ENCODE measurements around the gene PACSIN1. TPM values are rescaled to one million over a fixed set of nuclear protein-coding genes. Genes with fewer than 3 reads are reported as not detected.

PACSIN1 gene
- total RNA-seq, 2 donors from 2014 or later: 5.6 to 6.3 TPM

DNA sequence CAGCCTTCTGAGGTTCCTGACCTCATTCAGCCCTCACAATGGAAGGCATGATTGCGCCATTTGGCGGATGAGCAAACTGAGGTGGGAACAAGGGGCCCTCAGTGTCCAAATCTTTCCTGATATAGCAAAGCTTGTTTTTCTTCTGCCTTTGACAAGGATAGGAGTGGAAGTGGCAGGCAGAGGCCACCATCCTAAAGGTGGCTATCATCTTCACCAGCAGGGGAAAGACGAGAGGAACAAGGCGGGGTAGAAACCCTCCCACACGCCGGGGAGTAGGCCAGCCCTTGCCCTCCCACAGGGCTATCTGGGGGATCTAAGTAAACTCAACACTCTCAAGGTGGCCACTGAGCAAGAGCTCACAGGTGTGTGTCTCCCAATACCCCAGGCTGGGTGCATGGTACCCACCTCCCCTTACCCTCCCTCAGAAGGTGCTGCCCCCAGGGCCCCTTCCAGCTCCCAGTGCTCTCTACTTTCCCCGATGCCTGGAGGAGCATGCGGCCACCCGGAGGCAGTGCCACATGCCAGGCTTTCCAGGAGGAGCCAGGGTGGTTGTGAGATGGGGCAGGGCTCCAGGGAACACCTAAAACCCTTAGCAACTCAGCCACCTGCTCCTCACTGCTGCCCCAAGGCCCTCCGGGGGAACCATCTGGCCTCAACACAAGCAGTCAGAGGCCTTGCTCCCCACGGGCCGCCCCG lies 79.0 kb downstream of the PACSIN1 start:
- no peaks in the 10 kb centered on the region for H3K36me3 ChIP-seq
- no peaks in the 10 kb centered on the region for H3K27me3 ChIP-seq
- H3K27ac ChIP-seq: no peak overlapping the region

DNA sequence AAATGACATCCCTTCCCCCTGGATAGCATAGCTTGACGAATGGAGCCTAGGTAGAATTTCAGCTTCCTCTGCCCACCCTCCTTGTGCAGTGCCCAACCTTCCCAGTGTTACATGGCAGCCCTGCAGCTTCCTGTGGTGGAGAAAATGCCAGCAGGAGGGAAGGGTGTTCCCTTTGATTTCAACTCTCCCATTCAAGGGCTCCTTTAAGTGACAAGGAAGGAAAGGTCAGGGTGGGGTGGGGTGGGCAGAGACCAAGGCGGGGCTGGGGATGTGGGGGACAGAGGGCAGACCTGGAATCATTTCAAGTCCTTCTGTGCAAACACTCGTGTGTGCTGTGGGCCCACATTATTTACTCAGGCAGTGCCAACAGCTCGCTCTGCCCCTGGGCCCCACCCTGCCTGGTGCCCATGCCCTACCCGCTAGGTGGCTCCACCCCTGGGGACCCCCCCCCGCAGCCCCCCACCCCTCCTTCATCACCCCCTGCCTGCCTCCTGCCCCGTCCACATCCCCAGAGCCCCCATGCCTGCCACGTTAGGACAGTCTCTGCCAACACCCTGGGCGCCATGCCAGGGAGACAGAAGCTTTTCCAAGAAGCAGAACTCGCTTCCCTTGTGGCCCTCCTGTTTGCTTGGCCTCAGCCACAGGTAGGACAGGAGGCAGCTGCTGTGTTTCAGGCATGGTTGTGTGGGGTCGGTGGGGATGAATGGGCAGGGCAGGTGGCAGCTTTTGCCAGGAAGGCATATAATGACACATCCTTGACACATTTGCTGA lies 80.9 kb downstream of the PACSIN1 start:
- TF ChIP-seq, protein P1, sequence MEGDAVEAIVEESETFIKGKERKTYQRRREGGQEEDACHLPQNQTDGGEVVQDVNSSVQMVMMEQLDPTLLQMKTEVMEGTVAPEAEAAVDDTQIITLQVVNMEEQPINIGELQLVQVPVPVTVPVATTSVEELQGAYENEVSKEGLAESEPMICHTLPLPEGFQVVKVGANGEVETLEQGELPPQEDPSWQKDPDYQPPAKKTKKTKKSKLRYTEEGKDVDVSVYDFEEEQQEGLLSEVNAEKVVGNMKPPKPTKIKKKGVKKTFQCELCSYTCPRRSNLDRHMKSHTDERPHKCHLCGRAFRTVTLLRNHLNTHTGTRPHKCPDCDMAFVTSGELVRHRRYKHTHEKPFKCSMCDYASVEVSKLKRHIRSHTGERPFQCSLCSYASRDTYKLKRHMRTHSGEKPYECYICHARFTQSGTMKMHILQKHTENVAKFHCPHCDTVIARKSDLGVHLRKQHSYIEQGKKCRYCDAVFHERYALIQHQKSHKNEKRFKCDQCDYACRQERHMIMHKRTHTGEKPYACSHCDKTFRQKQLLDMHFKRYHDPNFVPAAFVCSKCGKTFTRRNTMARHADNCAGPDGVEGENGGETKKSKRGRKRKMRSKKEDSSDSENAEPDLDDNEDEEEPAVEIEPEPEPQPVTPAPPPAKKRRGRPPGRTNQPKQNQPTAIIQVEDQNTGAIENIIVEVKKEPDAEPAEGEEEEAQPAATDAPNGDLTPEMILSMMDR (IDR thresholded peaks at IDR 0.05): peak in 1 of 2 donors; percentile 27
- no peak overlapping the region for H3K4me3 ChIP-seq
- no peaks in the 10 kb centered on the region for H3K27me3 ChIP-seq
- peak; percentile 63 for DNase-seq (ENCODE audit: low spot score)
- peaks cover 0 to 14% of the 10 kb centered on the region in 2 donors for H3K4me1 ChIP-seq
- H3K36me3 ChIP-seq: no peaks in the 10 kb centered on the region
- H3K9me3 ChIP-seq: no peaks in the 10 kb centered on the region
- H3K27ac ChIP-seq: peak overlapping the region in 1 of 2 donors; percentile 29

More for the DNA sequence above, 79.0 kb downstream of the PACSIN1 start:
- no peak for DNase-seq (ENCODE audit: low spot score)
- Histone ChIP-seq H3K4me1 (peaks cover 0 to 14% of the 10 kb centered on the region in 2 donors), H3K4me3 (no peak overlapping the region), H3K9me3 (no peaks in the 10 kb centered on the region)
- TF ChIP-seq, protein P1 (IDR thresholded peaks at IDR 0.05): no peak

DNA sequence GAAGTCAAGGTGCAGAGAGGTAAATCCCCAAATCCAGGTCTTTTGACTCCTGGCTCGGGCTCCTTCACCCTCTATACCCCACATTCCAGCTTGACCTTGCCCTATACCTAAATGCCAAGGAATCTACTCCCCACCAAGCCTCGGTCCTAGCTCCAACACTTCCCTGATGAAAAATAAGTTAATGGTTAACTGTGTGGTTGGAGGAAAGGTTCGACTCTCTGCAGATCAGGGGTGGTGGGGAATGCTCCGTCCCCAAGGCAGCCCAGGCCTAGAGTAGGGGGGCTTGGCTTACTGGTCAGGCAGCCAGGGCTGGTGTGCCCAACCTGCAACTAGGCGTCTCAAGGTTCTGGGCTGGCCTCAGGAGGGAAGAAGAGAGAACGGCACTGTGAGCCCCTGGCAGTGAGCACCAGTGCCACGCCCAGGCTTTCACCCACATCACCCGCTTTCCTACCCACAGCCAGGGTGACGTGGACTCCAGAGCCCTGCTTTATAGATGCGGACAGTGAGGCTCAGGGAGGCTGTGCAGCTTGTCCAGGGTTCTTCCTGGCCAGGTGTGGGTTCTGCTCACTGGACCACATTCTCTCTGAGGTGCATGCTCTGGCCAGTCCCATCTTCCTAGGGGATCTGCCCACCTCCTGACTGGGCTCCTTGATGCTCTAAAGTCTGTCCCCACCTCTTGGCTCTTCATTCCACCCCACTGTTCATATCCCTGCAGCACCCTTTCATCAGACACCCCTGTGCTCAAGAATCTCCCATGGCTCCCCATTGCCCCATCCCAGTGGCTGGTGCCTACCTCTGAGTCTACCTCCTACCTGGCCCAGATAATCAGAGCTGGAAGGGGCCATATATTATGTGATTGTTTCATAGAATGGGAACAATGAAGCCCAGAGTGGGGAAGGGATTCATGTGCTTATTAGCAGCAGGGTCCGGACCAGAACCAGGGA lies 82.1 kb downstream of the PACSIN1 start:
- TF ChIP-seq, protein P1 (IDR thresholded peaks at IDR 0.05): no peak
- H3K9me3 ChIP-seq: no peaks in the 10 kb centered on the region
- DNase-seq (ENCODE audit: low spot score): no peak

DNA sequence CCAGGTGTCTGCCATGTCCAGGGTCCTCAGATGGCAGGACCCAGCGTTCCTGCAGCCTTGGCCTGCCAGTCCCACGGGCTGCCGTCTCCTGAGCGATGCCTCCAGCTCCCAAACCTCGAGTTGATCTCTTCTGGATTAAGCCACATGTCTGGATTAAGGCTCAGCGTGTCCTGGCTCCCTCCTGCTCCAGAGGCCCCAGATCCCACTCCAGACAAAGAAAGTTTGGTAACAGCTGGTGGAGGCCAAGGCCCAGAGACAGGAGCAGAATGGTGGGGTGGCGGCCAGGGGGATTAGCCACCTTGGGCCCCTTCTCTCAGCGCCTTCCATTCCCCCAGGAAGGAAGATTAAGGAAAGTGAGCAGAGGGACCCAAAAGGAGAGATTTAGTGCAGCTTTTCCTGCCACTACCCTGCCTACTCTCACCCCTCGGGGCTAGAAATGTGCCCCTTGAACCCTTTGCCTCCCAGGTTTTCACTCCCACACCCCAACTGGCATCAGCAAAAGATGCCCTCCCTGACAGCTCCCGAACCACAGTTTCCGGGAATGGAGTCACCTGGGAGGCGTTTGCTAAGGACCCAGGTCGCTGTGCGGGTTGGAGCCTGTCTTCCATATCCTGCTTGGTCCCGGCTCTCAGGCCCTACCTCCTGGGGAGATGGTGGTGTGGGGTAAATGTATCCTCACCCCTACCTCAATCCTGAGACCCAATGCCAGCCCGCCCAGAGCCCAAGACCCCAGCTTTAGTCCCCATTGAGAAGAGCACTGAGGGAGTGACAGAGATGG lies 83.3 kb downstream of the PACSIN1 start:
- no peaks in the 10 kb centered on the region for H3K9me3 ChIP-seq
- no peak overlapping the region for H3K4me3 ChIP-seq
- H3K27me3 ChIP-seq: no peaks in the 10 kb centered on the region
- no peaks in the 10 kb centered on the region for H3K36me3 ChIP-seq
- H3K4me1 ChIP-seq: peaks cover 0 to 14% of the 10 kb centered on the region in 2 donors
- DNase-seq (ENCODE audit: low spot score): no peak
- no peak overlapping the region for H3K27ac ChIP-seq
- TF ChIP-seq, protein P1 (IDR thresholded peaks at IDR 0.05): no peak

More for the DNA sequence above, 82.1 kb downstream of the PACSIN1 start:
- Histone ChIP-seq H3K27me3 (no peaks in the 10 kb centered on the region), H3K4me3 (no peak overlapping the region), H3K27ac (no peak overlapping the region), H3K36me3 (no peaks in the 10 kb centered on the region), H3K4me1 (peaks cover 0 to 14% of the 10 kb centered on the region in 2 donors)

DNA sequence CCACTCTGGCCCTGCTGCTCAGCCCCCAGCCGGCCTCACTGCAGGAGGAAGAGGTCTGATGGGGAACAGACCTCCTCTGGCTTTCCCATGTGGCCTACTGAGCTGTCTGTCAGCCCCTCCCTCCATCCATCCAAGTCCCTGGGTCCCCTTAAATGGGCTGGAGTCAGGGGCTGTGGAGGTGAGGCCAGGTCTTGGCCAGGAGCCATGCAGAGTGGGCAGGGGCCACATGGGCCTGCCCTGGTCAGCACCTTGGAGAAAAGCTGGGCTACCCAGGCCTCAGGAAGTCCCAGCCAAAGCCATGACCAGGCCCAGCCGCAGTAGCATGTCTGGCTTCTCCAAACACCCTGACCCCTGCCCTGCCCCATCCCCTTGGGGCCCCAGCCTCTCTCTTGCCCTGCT lies 83.9 kb downstream of the PACSIN1 start:
- H3K27ac ChIP-seq: no peak overlapping the region
- no peaks in the 10 kb centered on the region for H3K27me3 ChIP-seq
- no peak overlapping the region for H3K4me3 ChIP-seq
- no peaks in the 10 kb centered on the region for H3K36me3 ChIP-seq
- DNase-seq (ENCODE audit: low spot score): no peak
- peaks cover 0 to 14% of the 10 kb centered on the region in 2 donors for H3K4me1 ChIP-seq
- H3K9me3 ChIP-seq: no peaks in the 10 kb centered on the region
- TF ChIP-seq, protein P1 (IDR thresholded peaks at IDR 0.05): no peak
